HepG2 (cell line): ENCODE results near the gene ACVR1B. TPM values are rescaled to one million over a fixed set of nuclear protein-coding genes. Genes with fewer than 3 reads are reported as not detected.

ENCODE experiments used
- BHLHE40 ChIP-seq: IDR thresholded peaks from 2 replicates; pipeline ENCODE4 v1.6.1; 2011; ENCODE audit warnings: low read length, improper control_type of control experiment
- EZH2 ChIP-seq: conservative IDR thresholded peaks from 2 replicates; pipeline ENCODE4 v1.6.1; 2012; ENCODE audit warnings: mild to moderate bottlenecking, low read depth, low read length, moderate library complexity
- HNF4G ChIP-seq, 2 experiments: sonication (generic) in 1 of 2; formaldehyde crosslinking in 1 of 2; IDR thresholded peaks; 2 replicates each; pipeline versions ENCODE4 v1.4.0 to v1.6.1; 2011 to 2020; ENCODE audit warnings: borderline replicate concordance in 2 of 2, low read depth in 2 of 2, mild to moderate bottlenecking in 2 of 2, low read length in 1 of 2, missing genetic modification reagents in 1 of 2, moderate library complexity in 1 of 2
- KDM6A ChIP-seq: IDR thresholded peaks from 2 replicates; pipeline ENCODE4 v1.6.1; 2016; ENCODE audit warnings: low read depth
- MZF1 ChIP-seq: sonication (generic); formaldehyde crosslinking; IDR thresholded peaks from 2 replicates; pipeline ENCODE4 v1.8.1; 2023; ENCODE audit warnings: mild to moderate bottlenecking, missing genetic modification reagents, borderline replicate concordance
- NCOA2 ChIP-seq: sonication (generic); formaldehyde crosslinking; IDR thresholded peaks from 2 replicates; pipeline ENCODE4 v1.8.0; 2022; ENCODE audit warnings: inconsistent platforms
- RBFOX2 ChIP-seq: fragments of 200-400 bp; formaldehyde crosslinking; IDR thresholded peaks from 2 replicates; pipeline ENCODE4 v1.6.1; 2017; ENCODE audit warnings: low read depth, mild to moderate bottlenecking, low read length
- SALL2 ChIP-seq: sonication (generic); formaldehyde crosslinking; IDR thresholded peaks from 2 replicates; pipeline ENCODE4 v1.8.1; 2023; ENCODE audit warnings: mild to moderate bottlenecking, missing genetic modification reagents, inconsistent platforms
- ZHX1 ChIP-seq: sonication (generic); formaldehyde crosslinking; IDR thresholded peaks from 2 replicates; pipeline ENCODE4 v1.8.1; 2022; ENCODE audit warnings: low read depth, mild to moderate bottlenecking, missing genetic modification reagents
- ZNF281 ChIP-seq: sonication (generic); formaldehyde crosslinking; IDR thresholded peaks from 2 replicates; pipeline ENCODE4 v1.4.0; 2020; ENCODE audit warnings: missing genetic modification reagents, borderline replicate concordance
- ZNF598 ChIP-seq: sonication (generic); formaldehyde crosslinking; IDR thresholded peaks from 2 replicates; pipeline ENCODE4 v1.5.1; 2020; ENCODE audit warnings: mild to moderate bottlenecking, missing genetic modification reagents, borderline replicate concordance
- ZNF687 ChIP-seq: sonication (generic); formaldehyde crosslinking; IDR thresholded peaks from 2 replicates; pipeline ENCODE4 v1.5.1; 2020; ENCODE audit warnings: mild to moderate bottlenecking, missing genetic modification reagents, moderate library complexity
- ZNF709 ChIP-seq: sonication (generic); formaldehyde crosslinking; IDR thresholded peaks from 2 replicates; pipeline ENCODE4 v1.5.0; 2020; ENCODE audit warnings: mild to moderate bottlenecking, missing genetic modification reagents
- ZNF768 ChIP-seq: sonication (generic); formaldehyde crosslinking; IDR thresholded peaks from 2 replicates; pipeline ENCODE4 v1.4.0; 2020; ENCODE audit warnings: missing genetic modification reagents
- ZNF770 ChIP-seq: sonication (generic); formaldehyde crosslinking; IDR thresholded peaks from 2 replicates; pipeline ENCODE4 v1.5.0; 2020; ENCODE audit warnings: mild to moderate bottlenecking, missing genetic modification reagents
- ZNF850 ChIP-seq: sonication (generic); formaldehyde crosslinking; conservative IDR thresholded peaks from 2 replicates; pipeline ENCODE4 v1.9.0; 2021; ENCODE audit warnings: mild to moderate bottlenecking, missing genetic modification reagents
- polyA plus RNA-seq, 8 experiments: library from polyadenylated mRNA; depleted of rRNA in 3 of 8; stranded (reverse) in 7 of 8; unstranded in 1 of 8; fragments of >200 nt; fragmentation: Illumina TruSeq in 4 of 8; extraction: Trizol in 4 of 8; gene quantifications; 2 replicates each; pipeline versions ENCODE4 v1.2.1 to v1.2.3, GENCODE V29; 2011 to 2016; ENCODE audit warnings: low read depth in 4 of 8, missing spikeins in 1 of 8, mixed read lengths in 1 of 8; ENCODE audit not compliant: insufficient read depth in 1 of 8
- total RNA-seq, 5 experiments: library from RNA; depleted of rRNA; stranded (reverse); fragments of >200 nt; fragmentation: Illumina TruSeq; extraction: Trizol; gene quantifications; 2 replicates each; pipeline ENCODE4 v1.2.3, GENCODE V29; 2016; ENCODE audit warnings: low read depth in 1 of 5

Gene ACVR1B
- total and polyA plus RNA-seq, 2 of the 13 experiments (the other 11 are each of a cell fraction or from before 2014, with no cell fraction given) = 8.9 to 12.1 TPM

GRCh38 chr12:51951199-51951842, at the start of gene ACVR1B (continued):
- TF ChIP-seq ZNF281 (CRISPR knock-in tag) (0 out of 2 replicates have a peak, but pooled peaks have one; percentile 27), ZNF598 (CRISPR knock-in tag) (0 out of 2 replicates have a peak, but pooled peaks have one; percentile 17), ZNF770 (CRISPR knock-in tag) (peak; percentile 25; the same call in 1 of the 2 replicates), BHLHE40 (peak; percentile 80), KDM6A (CRISPR knock-in tag) (no peak), NCOA2 (0 out of 2 replicates have a peak, but pooled peaks have one; percentile 21), ZHX1 (CRISPR knock-in tag) (no peak), ZNF709 (CRISPR knock-in tag) (no peak), HNF4G (IDR thresholded peaks at IDR 0.05; ENCODE audit: borderline replicate concordance, low read depth, low read length) (no peak), HNF4G (CRISPR knock-in tag; IDR thresholded peaks at IDR 0.05; ENCODE audit: borderline replicate concordance, low read depth) (no peak), MZF1 (CRISPR knock-in tag) (no peak), ZNF768 (CRISPR knock-in tag) (peak; percentile 14; the same call in 1 of the 2 replicates), EZH2 (0 out of 2 replicates have a peak, but pooled peaks have one; percentile 45), RBFOX2 (0 out of 2 replicates have a peak, but pooled peaks have one; percentile 28), SALL2 (CRISPR knock-in tag) (peak; percentile 35; the same call in 1 of the 2 replicates), ZNF850 (no peak), ZNF687 (peak; percentile 86)
